ENCODE results near the gene PRDM16.

The PRDM16 gene

GRCh38 chr1:3053366-3053980 lies 15.5 kb upstream of the PRDM16 start:
- Histone ChIP-seq H3K79me2 (ENCODE audit: insufficient read depth, low read length) (no peaks in the 10 kb centered on the region), H3K9me2 (ENCODE audit: low read depth, low read length) (no peaks in the 10 kb centered on the region), H3K27ac (ENCODE audit: low read depth, low read length, poor library complexity, severe bottlenecking) (no peak overlapping the region), H3K9me3 (ENCODE audit: low read length) (no peaks in the 10 kb centered on the region), H3K9ac (ENCODE audit: low read length) (no peak overlapping the region), H3F3A (ENCODE audit: insufficient read depth, low read length) (no peaks in the 10 kb centered on the region), H2AFZ (ENCODE audit: low read length) (no peak overlapping the region), H3K4me3 (ENCODE audit: low read depth, low read length, poor library complexity, severe bottlenecking) (no peak overlapping the region), H3K4me1 (ENCODE audit: insufficient read depth, low read length, severe bottlenecking) (no peaks in the 10 kb centered on the region), H3K27me3 (ENCODE audit: insufficient read depth, low read length) (no peaks in the 10 kb centered on the region), H4K20me1 (ENCODE audit: insufficient read depth, low read length) (no peaks in the 10 kb centered on the region), H3K4me2 (ENCODE audit: low read length) (no peak overlapping the region), H3K36me3 (ENCODE audit: insufficient read depth, low read length) (no peaks in the 10 kb centered on the region)
- no peak for TF ChIP-seq EZH2 (IDR thresholded peaks at IDR 0.05; ENCODE audit: borderline replicate concordance, low read length)
- TF ChIP-seq, protein P1, sequence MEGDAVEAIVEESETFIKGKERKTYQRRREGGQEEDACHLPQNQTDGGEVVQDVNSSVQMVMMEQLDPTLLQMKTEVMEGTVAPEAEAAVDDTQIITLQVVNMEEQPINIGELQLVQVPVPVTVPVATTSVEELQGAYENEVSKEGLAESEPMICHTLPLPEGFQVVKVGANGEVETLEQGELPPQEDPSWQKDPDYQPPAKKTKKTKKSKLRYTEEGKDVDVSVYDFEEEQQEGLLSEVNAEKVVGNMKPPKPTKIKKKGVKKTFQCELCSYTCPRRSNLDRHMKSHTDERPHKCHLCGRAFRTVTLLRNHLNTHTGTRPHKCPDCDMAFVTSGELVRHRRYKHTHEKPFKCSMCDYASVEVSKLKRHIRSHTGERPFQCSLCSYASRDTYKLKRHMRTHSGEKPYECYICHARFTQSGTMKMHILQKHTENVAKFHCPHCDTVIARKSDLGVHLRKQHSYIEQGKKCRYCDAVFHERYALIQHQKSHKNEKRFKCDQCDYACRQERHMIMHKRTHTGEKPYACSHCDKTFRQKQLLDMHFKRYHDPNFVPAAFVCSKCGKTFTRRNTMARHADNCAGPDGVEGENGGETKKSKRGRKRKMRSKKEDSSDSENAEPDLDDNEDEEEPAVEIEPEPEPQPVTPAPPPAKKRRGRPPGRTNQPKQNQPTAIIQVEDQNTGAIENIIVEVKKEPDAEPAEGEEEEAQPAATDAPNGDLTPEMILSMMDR (IDR thresholded peaks at IDR 0.05; ENCODE audit: low read length), result no peak

GRCh38 chr1:3053986-3054385 lies 15.0 kb upstream of the PRDM16 start:
- TF ChIP-seq, protein P1 (IDR thresholded peaks at IDR 0.05; ENCODE audit: low read length), result no peak
- no peak for TF ChIP-seq EZH2 (IDR thresholded peaks at IDR 0.05; ENCODE audit: borderline replicate concordance, low read length)
- Histone ChIP-seq H3K4me3 (ENCODE audit: low read depth, low read length, poor library complexity, severe bottlenecking) (no peak overlapping the region), H3K9me3 (ENCODE audit: low read length) (no peaks in the 10 kb centered on the region), H4K20me1 (ENCODE audit: insufficient read depth, low read length) (no peaks in the 10 kb centered on the region), H3K79me2 (ENCODE audit: insufficient read depth, low read length) (no peaks in the 10 kb centered on the region), H3K27ac (ENCODE audit: low read depth, low read length, poor library complexity, severe bottlenecking) (no peak overlapping the region), H3K27me3 (ENCODE audit: insufficient read depth, low read length) (no peaks in the 10 kb centered on the region), H3K4me1 (ENCODE audit: insufficient read depth, low read length, severe bottlenecking) (no peaks in the 10 kb centered on the region), H3F3A (ENCODE audit: insufficient read depth, low read length) (no peaks in the 10 kb centered on the region), H2AFZ (ENCODE audit: low read length) (no peak overlapping the region), H3K4me2 (ENCODE audit: low read length) (no peak overlapping the region), H3K36me3 (ENCODE audit: insufficient read depth, low read length) (no peaks in the 10 kb centered on the region), H3K9ac (ENCODE audit: low read length) (no peak overlapping the region), H3K9me2 (ENCODE audit: low read depth, low read length) (no peaks in the 10 kb centered on the region)

DNA sequence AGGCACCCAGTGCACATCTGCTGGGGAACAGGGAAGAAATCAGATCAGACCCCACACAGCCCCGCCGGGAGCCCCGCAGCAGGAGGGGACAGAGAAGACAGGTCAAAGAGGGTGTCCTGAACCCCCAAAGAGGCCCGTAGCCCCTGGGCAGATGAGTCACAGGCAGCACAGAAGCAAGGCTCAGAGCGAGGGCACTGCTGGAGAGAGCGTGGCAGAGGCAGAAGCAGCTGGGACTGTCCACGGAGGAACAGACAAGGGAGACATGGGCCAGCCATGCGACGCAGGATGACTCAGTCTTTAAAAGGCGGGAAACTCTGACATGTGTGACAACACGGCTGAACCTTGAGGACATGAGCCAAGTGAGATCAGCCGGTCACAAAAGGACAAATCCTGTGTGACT lies 14.5 kb upstream of the PRDM16 start:
- Histone ChIP-seq H3F3A (ENCODE audit: insufficient read depth, low read length) (no peaks in the 10 kb centered on the region), H3K4me2 (ENCODE audit: low read length) (no peak overlapping the region), H3K4me1 (ENCODE audit: insufficient read depth, low read length, severe bottlenecking) (no peaks in the 10 kb centered on the region), H3K9ac (ENCODE audit: low read length) (no peak overlapping the region), H3K9me3 (ENCODE audit: low read length) (no peaks in the 10 kb centered on the region), H3K27ac (ENCODE audit: low read depth, low read length, poor library complexity, severe bottlenecking) (no peak overlapping the region), H3K27me3 (ENCODE audit: insufficient read depth, low read length) (no peaks in the 10 kb centered on the region), H3K36me3 (ENCODE audit: insufficient read depth, low read length) (no peaks in the 10 kb centered on the region), H3K79me2 (ENCODE audit: insufficient read depth, low read length) (no peaks in the 10 kb centered on the region), H3K9me2 (ENCODE audit: low read depth, low read length) (no peaks in the 10 kb centered on the region), H3K4me3 (ENCODE audit: low read depth, low read length, poor library complexity, severe bottlenecking) (no peak overlapping the region), H4K20me1 (ENCODE audit: insufficient read depth, low read length) (no peaks in the 10 kb centered on the region), H2AFZ (ENCODE audit: low read length) (no peak overlapping the region)
- no peak for TF ChIP-seq EZH2 (IDR thresholded peaks at IDR 0.05; ENCODE audit: borderline replicate concordance, low read length)

- Histone ChIP-seq H3K4me2 (ENCODE audit: low read length) (no peak overlapping the region), H3K9me2 (ENCODE audit: low read depth, low read length) (no peaks in the 10 kb centered on the region), H3K4me1 (ENCODE audit: insufficient read depth, low read length, severe bottlenecking) (no peaks in the 10 kb centered on the region), H2AFZ (ENCODE audit: low read length) (no peak overlapping the region), H3K4me3 (ENCODE audit: low read depth, low read length, poor library complexity, severe bottlenecking) (no peak overlapping the region), H4K20me1 (ENCODE audit: insufficient read depth, low read length) (no peaks in the 10 kb centered on the region), H3K27ac (ENCODE audit: low read depth, low read length, poor library complexity, severe bottlenecking) (no peak overlapping the region), H3K9ac (ENCODE audit: low read length) (no peak overlapping the region), H3F3A (ENCODE audit: insufficient read depth, low read length) (no peaks in the 10 kb centered on the region), H3K79me2 (ENCODE audit: insufficient read depth, low read length) (no peaks in the 10 kb centered on the region), H3K36me3 (ENCODE audit: insufficient read depth, low read length) (no peaks in the 10 kb centered on the region), H3K27me3 (ENCODE audit: insufficient read depth, low read length) (no peaks in the 10 kb centered on the region), H3K9me3 (ENCODE audit: low read length) (no peaks in the 10 kb centered on the region)
- TF ChIP-seq, protein P1 (IDR thresholded peaks at IDR 0.05; ENCODE audit: low read length), result no peak
- TF ChIP-seq EZH2 (IDR thresholded peaks at IDR 0.05; ENCODE audit: borderline replicate concordance, low read length), result no peak
Measured at GRCh38 chr1:3055051-3055450, 14.0 kb upstream of the PRDM16 start.

All from OCI-LY1 (cell line).